Measurements from ENCODE around the gene MT1X.

The MT1X gene

DNA sequence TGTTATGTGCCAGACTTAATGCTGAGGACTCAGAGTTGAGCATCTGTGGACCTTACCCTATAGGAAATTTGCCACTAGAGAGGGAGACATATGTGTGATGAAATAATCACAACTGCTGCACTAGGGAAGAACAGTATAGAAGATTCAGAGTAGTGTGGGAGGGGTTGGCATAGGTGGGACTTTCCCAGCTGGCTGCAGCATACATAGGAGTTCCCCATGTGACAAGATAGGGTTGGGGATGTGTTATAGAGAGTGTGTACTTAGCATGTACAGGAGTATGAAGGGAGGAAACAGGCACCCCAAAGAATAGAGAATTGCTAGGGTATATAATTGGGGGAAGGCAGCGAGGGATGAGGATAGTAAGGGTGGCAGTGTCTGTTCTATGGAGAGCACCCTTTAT lies 50.6 kb downstream of the MT1X start:
- TF ChIP-seq CTCF (IDR thresholded peaks at IDR 0.05): no peak
- no peak overlapping the region for H3K27ac Mint-ChIP-seq
- H3K36me3 Mint-ChIP-seq (ENCODE audit: low read depth): peaks cover 16% of the 10 kb centered on the region
- H3K27me3 Mint-ChIP-seq (ENCODE audit: low read depth, poor library complexity): no peaks in the 10 kb centered on the region
- H3K4me3 Mint-ChIP-seq: no peak overlapping the region
- no peak for DNase-seq
- H3K4me1 Mint-ChIP-seq: peaks cover 12% of the 10 kb centered on the region
- H3K9me3 Mint-ChIP-seq: peaks cover 3% of the 10 kb centered on the region

Data from nephron progenitor cell (in vitro differentiated cells).